Limb (tissue), 2 donors: Measurements from ENCODE around the gene DGUOK.
"Not testable (repeated sequence)": the region's sequence is repeated elsewhere in the genome, so short reads cannot be mapped to it uniquely, and the experiment has no call there.

ENCODE experiments used
- DNase-seq, 2 donors: peaks; one replicate each; pipeline ENCODE4 v3.0.0-alpha.2; 2016; ENCODE audit errors: extremely low spot score in 2 of 2

Gene DGUOK

GRCh38 chr2:73926493-73927327 is at the start of gene DGUOK:
Gene DGUOK (plus strand): TSS chr2:73926880. CDS start chr2:73926911, 31 bp downstream.
- DNase-seq = peak; percentile 97 to 98

GRCh38 chr2:73877071-73877802 is 49.4 kb upstream of the DGUOK start:
- no peak for DNase-seq

- DNase-seq = not testable (repeated sequence)
Observed at GRCh38 chr2:73877984-73878383, 48.7 kb upstream of the DGUOK start.

- DNase-seq = no peak
Observed at GRCh38 chr2:73885406-73885805, 41.3 kb upstream of the DGUOK start.

- DNase-seq = no peak
Observed at GRCh38 chr2:73886357-73886756, 40.3 kb upstream of the DGUOK start.

- DNase-seq = not testable (repeated sequence)
Observed at GRCh38 chr2:73887596-73888353, 38.9 kb upstream of the DGUOK start.

GRCh38 chr2:73888388-73888787 is 38.3 kb upstream of the DGUOK start:
- no peak for DNase-seq

GRCh38 chr2:73889206-73889605 is 37.5 kb upstream of the DGUOK start:
- no peak for DNase-seq

GRCh38 chr2:73890301-73891092 is 36.2 kb upstream of the DGUOK start:
- no peak for DNase-seq

GRCh38 chr2:73891276-73891901 is 35.3 kb upstream of the DGUOK start:
- DNase-seq = no peak

GRCh38 chr2:73892631-73893329 is 33.9 kb upstream of the DGUOK start, which contains the start of gene ACTG2:
Gene ACTG2 (plus strand): TSS chr2:73893008. CDS start chr2:73901312, 8,304 bp downstream.
- DNase-seq = no peak

- DNase-seq = no peak
Observed at GRCh38 chr2:73893764-73894474, 32.8 kb upstream of the DGUOK start.

GRCh38 chr2:73894475-73894850 is 32.2 kb upstream of the DGUOK start:
- DNase-seq = no peak

- no peak for DNase-seq
Observed at GRCh38 chr2:73894877-73895276, 31.8 kb upstream of the DGUOK start.

- DNase-seq = no peak
Observed at GRCh38 chr2:73895473-73895872, 31.2 kb upstream of the DGUOK start.

GRCh38 chr2:73896362-73897239 is 30.1 kb upstream of the DGUOK start:
- DNase-seq = peak; percentile 22 to 34

- DNase-seq = no peak
Observed at GRCh38 chr2:73897240-73897583, 29.5 kb upstream of the DGUOK start.

GRCh38 chr2:73897934-73898333 is 28.7 kb upstream of the DGUOK start:
- no peak for DNase-seq
